Myometrial cell (primary cell): Measurements from ENCODE around the gene SEMA3D. TPM values are rescaled to one million over a fixed set of nuclear protein-coding genes. Genes with fewer than 3 reads are reported as not detected.

ENCODE experiments used
- total RNA-seq: library from RNA; depleted of rRNA; stranded (reverse); fragments of >200 nt; gene quantifications from 2 replicates; pipeline ENCODE4 v1.2.3, GENCODE V29; 2015

SEMA3D gene
- under 0.01 and 0.58 TPM in 2 replicates for total RNA-seq

DNA sequence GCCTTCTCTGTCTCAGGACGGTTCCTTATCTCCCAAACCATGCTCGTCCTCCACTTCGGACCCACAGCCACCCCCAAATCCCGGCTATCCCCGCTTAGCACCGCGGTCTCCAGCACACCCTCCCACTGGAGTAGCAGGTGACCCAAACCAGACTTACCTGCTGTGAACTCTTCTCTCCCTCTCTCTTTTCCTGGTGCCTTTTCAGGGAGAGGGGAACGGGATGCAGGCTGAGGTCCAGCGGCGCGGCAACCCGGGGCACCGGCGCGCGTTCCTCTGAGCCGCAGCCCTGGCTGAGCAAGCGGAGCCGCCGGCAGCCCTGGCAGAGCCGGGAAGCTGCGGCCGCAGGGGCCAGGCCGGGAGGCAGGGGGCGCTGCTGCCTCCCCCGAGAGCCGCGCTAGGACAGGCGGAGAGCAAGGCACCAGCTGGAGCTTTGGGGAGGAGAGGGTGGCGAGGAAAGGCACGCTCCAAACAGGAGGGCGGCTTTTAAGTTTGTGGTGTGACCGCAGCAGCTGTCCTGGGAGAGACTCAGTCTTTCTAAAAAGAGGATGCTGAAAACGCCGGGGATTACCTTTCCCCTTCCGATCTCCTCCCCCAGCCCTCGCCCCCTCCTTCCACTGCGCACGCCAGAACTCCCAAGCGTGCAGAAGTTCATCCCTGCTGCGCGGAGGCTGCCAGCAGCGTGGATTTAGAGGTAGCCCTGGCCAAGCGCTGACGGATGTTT, at the start of gene SEMA3D:
SEMA3D (minus strand) TSS at position 536 of the 721 bp plus-strand sequence. CDS start 65,165 bp downstream, outside the sequence.

